ENCODE results near the gene DERA. TPM values are rescaled to one million over a fixed set of nuclear protein-coding genes. Genes with fewer than 3 reads are reported as not detected.

Gene DERA
- polyA plus RNA-seq, 3 donors = 16.2 to 84.2 (median 83.6) TPM

DNA sequence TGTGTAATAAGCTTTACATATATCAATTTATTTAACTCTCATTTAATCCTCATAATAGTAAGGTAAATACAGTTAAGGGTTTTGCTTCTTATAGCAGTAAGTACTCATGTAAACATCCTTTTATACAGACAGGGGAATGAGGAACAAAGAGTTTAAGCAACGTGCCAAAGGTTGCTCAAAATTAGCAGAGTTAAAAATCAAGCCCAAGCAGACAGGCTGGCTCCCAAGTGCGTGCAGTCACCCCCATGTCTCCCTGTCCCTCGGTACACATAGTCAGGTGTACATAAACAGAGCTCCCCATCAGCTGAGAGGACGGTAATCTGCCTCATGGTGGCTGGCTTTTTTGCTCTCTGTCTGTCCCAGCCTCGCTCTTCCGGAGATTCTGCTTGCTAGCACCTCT is 126.4 kb downstream of the DERA start:
- Mint-ChIP-seq H3K4me3 (no peak overlapping the region), H3K4me1 (no peaks in the 10 kb centered on the region), H3K36me3 (peaks cover 55 to 61% of the 10 kb centered on the region in 2 donors), H3K27me3 (ENCODE audit: low read depth in 3 of 3) (no peaks in the 10 kb centered on the region), H3K27ac (no peak overlapping the region), H3K9me3 (peaks cover 0 to 5% (median 0%) of the 10 kb centered on the region in 7 donors)
- H3K27ac ChIP-seq (ENCODE audit: low read depth in 1 of 2, low read length in 2 of 2) = peak overlapping the region in 1 of 2 donors; percentile 18
- H3K9ac ChIP-seq (ENCODE audit: insufficient read depth, low read length, poor library complexity, severe bottlenecking) = no peak overlapping the region
- no peaks in the 10 kb centered on the region for H4K20me1 ChIP-seq (ENCODE audit: insufficient read depth, low read length)
- peaks cover 15 to 58% of the 10 kb centered on the region in 2 donors for H3K36me3 ChIP-seq (replicated peaks in 1 of 2; ENCODE audit: control insufficient read depth in 1 of 2, insufficient read depth in 2 of 2, low read length in 2 of 2)
- no peaks in the 10 kb centered on the region for H3K9me3 ChIP-seq (replicated peaks in 1 of 2; ENCODE audit: control insufficient read depth in 1 of 2, insufficient read depth in 1 of 2, low read length in 2 of 2)
- no peaks in the 10 kb centered on the region for H3K4me1 ChIP-seq (ENCODE audit: control insufficient read depth in 1 of 2, insufficient read depth in 2 of 2, low read length in 2 of 2)
- no peak overlapping the region for H2AFZ ChIP-seq (ENCODE audit: insufficient read depth, low read depth, low read length, poor library complexity, severe bottlenecking)
- H3K4me3 ChIP-seq (replicated peaks in 1 of 3; ENCODE audit: low read depth in 2 of 3, low read length in 3 of 3) = no peak overlapping the region
- H3K4me2 ChIP-seq (replicated peaks; ENCODE audit: extremely low read depth, low read length, poor library complexity, severe bottlenecking) = no peak overlapping the region
- intact Hi-C loops (cut with micrococcal nuclease) = no loop called here
- H3K27me3 ChIP-seq (ENCODE audit: control insufficient read depth in 2 of 2, insufficient read depth in 2 of 2, low read length in 2 of 2) = no peaks in the 10 kb centered on the region
- no peaks in the 10 kb centered on the region for H3K79me2 ChIP-seq (ENCODE audit: insufficient read depth, low read length)
- TF ChIP-seq, protein P1, sequence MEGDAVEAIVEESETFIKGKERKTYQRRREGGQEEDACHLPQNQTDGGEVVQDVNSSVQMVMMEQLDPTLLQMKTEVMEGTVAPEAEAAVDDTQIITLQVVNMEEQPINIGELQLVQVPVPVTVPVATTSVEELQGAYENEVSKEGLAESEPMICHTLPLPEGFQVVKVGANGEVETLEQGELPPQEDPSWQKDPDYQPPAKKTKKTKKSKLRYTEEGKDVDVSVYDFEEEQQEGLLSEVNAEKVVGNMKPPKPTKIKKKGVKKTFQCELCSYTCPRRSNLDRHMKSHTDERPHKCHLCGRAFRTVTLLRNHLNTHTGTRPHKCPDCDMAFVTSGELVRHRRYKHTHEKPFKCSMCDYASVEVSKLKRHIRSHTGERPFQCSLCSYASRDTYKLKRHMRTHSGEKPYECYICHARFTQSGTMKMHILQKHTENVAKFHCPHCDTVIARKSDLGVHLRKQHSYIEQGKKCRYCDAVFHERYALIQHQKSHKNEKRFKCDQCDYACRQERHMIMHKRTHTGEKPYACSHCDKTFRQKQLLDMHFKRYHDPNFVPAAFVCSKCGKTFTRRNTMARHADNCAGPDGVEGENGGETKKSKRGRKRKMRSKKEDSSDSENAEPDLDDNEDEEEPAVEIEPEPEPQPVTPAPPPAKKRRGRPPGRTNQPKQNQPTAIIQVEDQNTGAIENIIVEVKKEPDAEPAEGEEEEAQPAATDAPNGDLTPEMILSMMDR (IDR thresholded peaks at IDR 0.05) = no peak
- 85% methylated on average over 3 of the region's 6 CpGs for WGBS (ENCODE audit: insufficient coverage)
- no peak for DNase-seq

DNA sequence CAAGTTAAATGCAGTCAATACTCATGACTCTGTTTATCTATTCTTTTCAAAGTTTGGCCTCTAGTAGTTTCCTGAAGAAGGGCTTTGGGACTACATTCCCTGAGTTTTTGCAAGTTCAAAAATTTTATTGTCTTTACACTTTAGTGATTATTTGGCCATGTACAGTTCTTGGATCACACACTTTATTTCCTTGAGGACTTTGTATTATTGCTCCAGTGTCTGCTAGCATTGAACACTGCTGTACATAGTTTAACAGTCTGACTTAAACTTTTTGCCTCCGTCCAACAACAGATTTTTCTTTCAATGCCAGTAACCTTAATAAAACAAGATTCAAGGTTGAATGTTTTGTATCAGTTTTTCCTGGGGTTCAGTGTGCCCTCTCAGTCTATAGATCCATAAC is 132.3 kb downstream of the DERA start:
- Histone ChIP-seq H3K36me3 (replicated peaks in 1 of 2; ENCODE audit: control insufficient read depth in 1 of 2, insufficient read depth in 2 of 2, low read length in 2 of 2) (peaks cover 8 to 9% of the 10 kb centered on the region in 2 donors), H3K27ac (ENCODE audit: low read depth in 1 of 2, low read length in 2 of 2) (no peak overlapping the region), H3K4me1 (ENCODE audit: control insufficient read depth in 1 of 2, insufficient read depth in 2 of 2, low read length in 2 of 2) (no peaks in the 10 kb centered on the region), H3K4me3 (replicated peaks in 1 of 3; ENCODE audit: low read depth in 2 of 3, low read length in 3 of 3) (no peak overlapping the region), H3K27me3 (ENCODE audit: control insufficient read depth in 2 of 2, insufficient read depth in 2 of 2, low read length in 2 of 2) (no peaks in the 10 kb centered on the region), H4K20me1 (ENCODE audit: insufficient read depth, low read length) (no peaks in the 10 kb centered on the region), H3K4me2 (replicated peaks; ENCODE audit: extremely low read depth, low read length, poor library complexity, severe bottlenecking) (no peak overlapping the region), H3K79me2 (ENCODE audit: insufficient read depth, low read length) (no peaks in the 10 kb centered on the region), H3K9me3 (replicated peaks in 1 of 2; ENCODE audit: control insufficient read depth in 1 of 2, insufficient read depth in 1 of 2, low read length in 2 of 2) (peaks cover 0 to 6% of the 10 kb centered on the region in 2 donors), H3K9ac (ENCODE audit: insufficient read depth, low read length, poor library complexity, severe bottlenecking) (no peak overlapping the region), H2AFZ (ENCODE audit: insufficient read depth, low read depth, low read length, poor library complexity, severe bottlenecking) (no peak overlapping the region)
- TF ChIP-seq, protein P1 (IDR thresholded peaks at IDR 0.05) = no peak
- no CpG with 5 or more reads among the region's 1 CpG for WGBS (ENCODE audit: insufficient coverage)
- DNase-seq = no peak
- Mint-ChIP-seq H3K27me3 (ENCODE audit: low read depth in 3 of 3) (no peaks in the 10 kb centered on the region), H3K27ac (no peak overlapping the region), H3K4me3 (no peak overlapping the region), H3K9me3 (peaks cover 3 to 18% (median 9%) of the 10 kb centered on the region in 7 donors), H3K36me3 (peaks cover 15 to 19% of the 10 kb centered on the region in 2 donors), H3K4me1 (no peaks in the 10 kb centered on the region)
- intact Hi-C loops (cut with micrococcal nuclease) = no loop called here

All from CD14-positive monocyte (primary cell).